ENCODE measurements around the gene DGKG.

DGKG gene

DNA sequence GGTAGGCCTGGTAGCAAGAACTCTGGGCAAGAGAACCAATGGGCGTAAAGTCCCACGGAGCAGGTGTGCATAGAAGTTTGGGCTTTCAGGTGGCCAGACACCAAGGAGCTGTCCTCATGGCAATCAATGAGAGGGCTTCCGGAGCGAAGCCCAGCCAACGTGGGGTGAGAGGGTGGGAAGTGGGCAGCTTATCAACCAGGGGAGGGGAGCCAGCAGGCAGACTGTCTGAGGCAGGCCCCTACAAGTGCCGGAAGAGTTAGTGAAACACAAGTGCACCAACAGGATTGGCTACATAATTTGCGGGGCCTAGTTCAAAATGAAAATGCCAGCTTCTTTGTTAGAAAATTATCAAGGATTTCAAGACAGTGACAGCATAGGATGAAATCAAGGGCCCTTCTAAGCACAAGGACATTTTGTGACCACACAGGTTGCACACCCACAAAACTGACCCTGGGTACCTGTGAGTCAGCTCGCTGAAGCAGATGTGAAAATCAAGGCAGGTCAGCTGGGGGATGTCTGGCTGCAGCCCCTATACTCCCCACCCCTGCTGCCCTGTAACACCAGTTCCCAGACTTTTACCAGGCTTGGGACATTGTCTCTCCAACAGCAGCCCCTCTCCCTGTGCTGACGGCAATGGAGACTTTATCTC lies 151.1 kb downstream of the DGKG start:
- no peak for DNase-seq (ENCODE audit: low read depth)

DNA sequence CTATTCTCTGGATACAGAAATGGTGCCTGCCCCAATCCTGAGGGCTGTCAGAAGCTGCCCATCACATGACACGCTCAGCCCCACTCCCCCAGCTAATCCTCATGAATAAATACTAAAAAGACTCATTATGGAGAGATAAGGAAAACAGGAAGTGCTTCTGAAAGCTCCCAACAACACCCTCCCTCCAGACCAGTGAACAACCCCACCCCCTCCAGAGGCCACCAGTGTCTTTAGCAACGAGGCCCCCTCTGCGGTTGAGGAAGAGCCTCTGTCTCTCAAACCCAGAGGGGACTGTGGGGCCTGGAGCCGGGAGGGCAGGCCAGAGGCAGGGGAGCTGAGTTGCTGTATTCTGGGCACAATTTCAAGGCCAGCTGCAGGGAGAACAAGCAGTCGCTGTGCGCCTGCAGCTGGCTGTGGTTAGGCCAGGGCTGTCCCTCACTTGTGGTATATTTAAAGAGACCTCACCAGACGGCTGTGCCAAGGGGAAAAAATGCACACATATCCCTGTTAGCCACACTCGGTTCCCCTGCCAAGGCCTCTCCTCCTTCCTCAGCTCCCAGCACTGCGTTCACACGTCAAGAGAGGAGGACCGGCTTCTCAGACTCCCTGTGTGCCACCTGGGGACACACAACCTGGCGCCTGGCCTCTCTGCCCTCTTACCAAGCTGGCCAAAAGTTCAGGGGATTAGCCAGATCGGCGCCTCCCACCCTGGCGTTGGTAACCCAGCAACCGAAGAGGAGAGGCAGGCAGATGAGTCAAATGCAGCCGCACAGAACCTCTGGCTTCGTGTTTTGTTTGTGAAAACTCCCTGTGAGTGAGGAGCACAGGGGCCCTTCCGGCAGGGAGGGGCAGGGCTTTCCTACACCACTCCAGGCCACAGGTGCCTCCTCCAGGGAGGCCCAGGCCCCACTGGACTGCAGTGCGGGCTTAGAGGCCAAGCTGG lies 152.0 kb downstream of the DGKG start:
- peak; percentile 52 for DNase-seq (ENCODE audit: low read depth)

DNA sequence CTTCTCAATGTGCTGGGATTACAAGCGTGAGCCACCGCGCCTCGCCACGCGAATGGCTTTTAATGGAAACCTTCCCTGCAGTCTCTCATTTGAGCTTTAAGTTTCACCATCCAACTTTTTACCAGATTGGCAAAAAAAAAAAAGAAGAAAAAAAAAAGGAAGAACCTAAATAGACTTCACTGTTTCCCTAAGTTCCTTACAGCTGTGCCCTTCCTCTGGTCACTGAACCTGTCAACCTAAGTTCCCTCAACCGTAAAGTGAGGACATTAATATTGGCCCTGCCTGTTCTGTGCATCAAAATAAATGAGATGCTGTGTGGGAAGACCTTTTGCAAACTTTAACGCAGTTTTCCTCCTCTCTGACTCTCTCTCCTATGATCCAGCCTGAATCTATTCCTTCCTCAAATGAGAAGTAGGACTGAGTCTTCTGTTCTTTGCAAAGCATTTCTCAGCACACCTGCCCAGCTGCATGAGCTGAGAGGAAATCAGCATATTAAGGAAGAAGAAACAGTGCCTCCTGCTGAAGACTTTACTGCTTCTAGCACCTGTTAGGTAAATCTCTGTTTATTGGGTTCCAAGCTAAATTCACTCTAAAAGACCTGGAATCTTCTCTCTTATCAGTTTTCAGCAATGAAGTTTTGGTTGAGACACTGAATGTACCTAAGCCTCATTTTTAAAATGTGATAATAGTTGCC lies 153.6 kb downstream of the DGKG start:
- DNase-seq (ENCODE audit: low read depth), result no peak

DNA sequence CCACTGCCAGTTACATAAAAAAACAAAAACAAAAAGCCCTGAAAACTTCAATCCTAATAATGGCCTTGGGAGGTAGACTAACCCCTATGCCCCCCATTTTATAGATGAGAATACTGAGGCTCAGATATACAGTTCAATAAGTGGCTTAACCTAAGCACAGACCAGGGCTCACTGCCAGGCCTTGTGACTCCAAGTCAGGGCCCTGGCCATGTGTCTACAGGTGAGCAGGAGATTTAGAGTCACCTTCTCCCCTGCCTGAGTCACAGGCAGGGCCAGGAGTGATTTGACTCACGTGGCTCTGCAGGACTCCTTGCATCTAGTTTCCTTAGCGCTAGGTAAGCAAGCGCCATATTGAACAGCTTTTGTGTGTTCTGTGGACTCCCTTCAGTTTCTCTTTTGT lies 154.5 kb downstream of the DGKG start:
- no peak for DNase-seq (ENCODE audit: low read depth)

- DNase-seq (ENCODE audit: low read depth), result no peak
Observed at GRCh38 chr3:186200726-186201125, 161.3 kb downstream of the DGKG start.

DNA sequence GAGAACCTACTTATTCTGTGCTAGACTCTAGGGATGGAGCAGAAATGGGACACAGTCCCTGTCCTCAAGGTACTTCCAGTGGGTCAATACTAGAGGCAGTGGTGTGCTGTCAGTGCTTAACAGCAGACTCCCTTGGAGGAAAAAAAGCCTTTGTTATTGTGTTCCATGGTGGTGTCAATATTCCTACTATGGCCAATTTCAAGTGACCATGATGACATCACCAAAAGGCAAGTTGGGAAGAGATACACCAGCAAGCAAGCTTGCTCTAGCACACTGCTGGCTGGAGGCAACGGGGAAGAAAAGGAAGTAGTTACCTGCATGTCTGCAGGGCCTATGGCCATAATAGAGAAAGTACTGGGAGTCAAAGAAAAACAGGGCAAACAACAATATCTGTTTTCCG lies 163.6 kb downstream of the DGKG start:
- no peak for DNase-seq (ENCODE audit: low read depth)

GRCh38 chr3:186194451-186194811 lies 167.6 kb downstream of the DGKG start:
- DNase-seq (ENCODE audit: low read depth), result no peak

DNA sequence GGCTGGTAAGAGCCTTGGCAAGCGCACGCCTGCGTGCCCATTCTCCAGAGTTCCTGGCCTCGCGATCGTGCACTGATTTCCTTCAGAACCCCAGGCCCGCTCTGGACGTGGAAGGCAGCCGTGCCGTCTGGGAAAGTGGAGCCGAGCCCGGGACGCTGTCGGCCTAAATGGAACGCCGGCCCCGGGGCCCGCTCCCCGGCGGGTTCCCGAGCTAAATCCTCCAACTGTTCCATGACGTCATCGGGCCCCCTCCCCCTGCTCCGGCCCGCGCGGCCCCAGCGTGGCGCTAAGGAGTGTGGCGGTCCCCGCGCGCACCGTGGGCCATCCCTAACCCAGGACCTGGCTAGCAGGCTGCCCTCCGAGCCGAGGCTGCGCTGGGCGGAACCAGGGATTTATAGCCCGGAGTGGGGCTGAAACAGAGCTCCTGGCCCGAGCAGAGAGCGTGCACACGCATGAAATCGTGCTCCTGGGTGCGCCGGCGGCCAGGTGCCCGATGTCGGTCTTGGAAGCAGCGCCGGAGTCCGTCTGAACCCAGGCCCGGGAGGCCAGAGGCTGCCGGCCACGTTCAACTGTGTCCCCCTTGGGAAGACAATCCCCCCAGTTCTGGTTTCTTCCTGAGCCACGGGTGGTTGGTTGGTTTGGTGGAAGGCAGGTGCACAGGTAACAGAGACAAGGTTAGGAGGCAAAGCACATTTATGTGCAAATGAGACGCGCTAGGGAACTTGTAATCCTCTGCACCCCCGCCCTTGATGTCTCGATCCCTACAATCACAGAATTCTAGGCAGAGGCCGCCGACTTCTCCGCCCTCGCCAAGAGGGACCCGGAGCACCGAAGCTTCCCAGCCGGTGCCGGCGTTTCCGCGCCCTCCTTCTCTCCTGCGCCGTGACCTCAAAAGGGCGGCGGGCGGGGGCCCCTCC lies 168.2 kb downstream of the DGKG start:
- DNase-seq (ENCODE audit: low read depth), result no peak

- DNase-seq (ENCODE audit: low read depth), result no peak
Observed at GRCh38 chr3:186192823-186193222, 169.2 kb downstream of the DGKG start.

- DNase-seq (ENCODE audit: low read depth), result no peak
Observed at GRCh38 chr3:186189492-186189891, 172.5 kb downstream of the DGKG start.

GRCh38 chr3:186187401-186188275 lies 174.4 kb downstream of the DGKG start:
- DNase-seq (ENCODE audit: low read depth), result no peak

DNA sequence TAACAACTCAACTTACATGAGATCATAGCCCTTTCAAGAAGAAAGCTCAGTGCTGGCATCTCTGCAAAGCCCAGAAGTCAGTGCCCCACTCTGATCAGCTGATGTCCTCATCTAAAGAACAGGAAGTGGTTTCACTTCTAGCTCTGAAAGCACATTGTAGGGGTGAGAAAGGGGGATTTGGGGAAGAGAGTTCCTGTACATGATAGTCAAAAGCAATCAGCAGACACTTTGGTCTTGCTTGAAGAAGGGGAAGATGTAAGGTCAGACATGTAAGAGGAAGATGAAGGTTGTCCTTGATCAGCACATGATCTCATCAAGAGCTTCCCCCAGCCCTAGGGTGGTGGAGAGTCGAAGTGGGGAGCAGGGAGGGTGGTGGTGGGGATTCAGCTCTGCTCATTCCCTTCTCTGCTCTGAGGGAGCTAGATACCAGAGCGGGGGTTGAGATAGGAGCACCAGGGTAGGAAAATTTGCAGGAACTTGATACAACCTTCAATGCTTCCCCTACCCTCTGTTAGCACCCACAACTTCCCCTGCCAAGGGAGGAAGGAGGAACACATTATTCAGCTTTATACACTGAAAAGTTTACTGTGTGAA lies 176.7 kb downstream of the DGKG start:
- no peak for DNase-seq (ENCODE audit: low read depth)

GRCh38 chr3:186184021-186184420 lies 178.0 kb downstream of the DGKG start:
- DNase-seq (ENCODE audit: low read depth), result no peak

DNA sequence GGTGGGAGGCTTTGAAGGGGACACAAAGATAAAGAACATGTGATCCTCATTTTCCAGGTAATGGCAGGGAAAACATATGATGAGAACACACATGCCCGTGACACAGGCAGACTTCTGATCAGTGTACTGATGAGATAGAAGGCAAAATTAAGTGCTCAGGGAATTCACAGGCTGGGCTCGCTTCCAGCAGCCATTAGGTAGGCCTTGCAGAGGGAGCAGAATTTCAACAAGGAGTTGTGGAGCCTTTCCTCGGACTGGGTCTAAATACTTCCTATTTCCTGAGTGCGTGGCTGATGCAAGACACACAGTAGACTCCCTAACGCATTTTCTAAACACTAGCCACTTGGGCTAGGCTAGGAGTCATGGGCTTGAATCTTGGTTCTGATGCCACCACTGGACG lies 179.2 kb downstream of the DGKG start:
- no peak for DNase-seq (ENCODE audit: low read depth)

GRCh38 chr3:186181901-186182300 lies 180.1 kb downstream of the DGKG start:
- no peak for DNase-seq (ENCODE audit: low read depth)

DNA sequence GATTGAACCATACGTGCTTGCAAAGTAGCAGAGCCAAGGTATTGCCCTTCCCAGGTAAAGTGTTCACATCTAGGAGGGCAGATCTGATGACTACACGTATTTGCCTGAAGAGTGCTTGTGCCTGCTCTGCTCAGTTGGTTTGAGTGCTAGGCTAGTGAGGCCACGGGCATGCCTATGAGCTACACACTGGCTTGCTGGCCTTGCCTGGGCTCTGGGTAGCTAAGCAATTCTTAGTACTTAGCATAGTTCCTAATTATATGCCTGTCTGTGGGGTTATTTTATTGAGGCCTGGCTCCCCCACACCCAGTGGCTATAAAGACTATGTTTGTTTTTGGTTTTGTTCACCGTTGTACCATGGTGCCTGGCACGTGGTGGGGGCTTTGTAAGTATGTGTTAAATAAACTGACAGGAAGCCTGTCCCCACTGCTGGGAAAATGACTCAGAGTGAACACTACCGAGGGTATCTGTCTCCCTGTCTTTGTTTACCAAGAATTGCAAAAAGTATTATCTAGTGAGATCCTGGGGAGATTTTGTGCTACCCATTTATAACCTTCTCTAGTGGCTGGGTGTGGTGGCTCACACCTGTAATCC lies 181.0 kb downstream of the DGKG start:
- no peak for DNase-seq (ENCODE audit: low read depth)

DNA sequence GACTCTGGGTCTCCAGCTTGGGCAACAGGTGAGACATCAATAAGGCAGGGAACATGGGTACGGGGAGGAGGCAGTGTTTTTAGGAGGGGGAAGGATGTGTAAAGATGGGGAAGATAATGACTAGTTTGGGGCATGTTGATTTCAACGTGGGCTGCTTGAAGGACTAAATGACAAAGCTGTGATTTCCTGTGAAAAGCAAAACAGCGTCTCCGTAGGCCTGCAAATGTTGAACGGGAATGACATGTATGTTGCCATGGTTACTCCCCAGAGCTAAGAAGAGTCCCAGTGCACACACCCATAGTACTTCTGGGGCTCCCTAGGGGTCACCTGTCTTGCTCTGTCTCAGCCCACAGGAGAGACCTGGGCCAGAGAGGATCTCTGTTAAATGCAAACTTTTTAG lies 181.9 kb downstream of the DGKG start:
- DNase-seq (ENCODE audit: low read depth), result no peak

DNA sequence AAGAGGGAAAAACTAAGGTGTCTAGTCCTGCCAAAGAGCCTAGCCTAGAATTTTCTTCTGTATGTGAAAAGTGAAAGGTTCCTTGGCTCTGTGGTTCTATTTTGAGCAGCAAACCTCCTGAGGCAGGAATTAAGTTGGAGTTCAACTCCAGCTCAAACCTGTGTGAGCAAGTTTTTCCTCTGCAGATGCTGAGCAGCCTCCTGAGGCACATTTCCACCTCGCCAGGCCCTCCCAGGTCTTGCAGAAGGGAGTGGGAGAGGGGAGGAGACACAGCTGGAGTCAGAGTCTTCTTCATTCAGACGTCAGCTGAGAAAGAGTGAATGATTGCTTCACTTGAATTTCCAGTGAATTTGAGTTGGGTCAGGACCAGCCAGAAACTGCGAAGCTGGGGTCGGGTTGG lies 183.6 kb downstream of the DGKG start:
- DNase-seq (ENCODE audit: low read depth), result no peak

GRCh38 chr3:186176373-186176990 lies 185.6 kb downstream of the DGKG start:
- DNase-seq (ENCODE audit: low read depth), result no peak

Data from fibroblast of the conjunctiva (primary cell).